B cell (primary cell): Measurements from ENCODE around the gene SPSB3.

ENCODE experiments used
- CTCF ChIP-seq: fragments of 200-600 bp; IDR thresholded peaks from one replicate; pipeline ENCODE4 v1.8.0; 2022; ENCODE audit warnings: antibody characterized with exemption, mild to moderate bottlenecking
- EZH2 ChIP-seq: IDR thresholded peaks from 2 replicates; pipeline ENCODE4 v1.6.1; 2012; ENCODE audit warnings: borderline replicate concordance, low read depth, mild to moderate bottlenecking, moderate library complexity, low read length; ENCODE audit not compliant: insufficient read depth, poor library complexity, severe bottlenecking

- TF ChIP-seq CTCF: no peak
- TF ChIP-seq EZH2: no peak
Measured at GRCh38 chr16:1785846-1786170, 3.4 kb upstream of the SPSB3 start.
